Endothelial cell of umbilical vein (primary cell): ENCODE results near the gene PRF1.

Experiments used
- CTCF ChIP-seq, 2 donors: IDR thresholded peaks; 1 replicate in 1 of 2; 2 replicates in 1 of 2; pipeline ENCODE4 v1.5.1; 2011; ENCODE audit warnings: low read length in 2 of 2, mild to moderate bottlenecking in 2 of 2, moderate library complexity in 2 of 2, control low read depth in 1 of 2, inconsistent platforms in 1 of 2, low read depth in 1 of 2; ENCODE audit not compliant: insufficient read depth in 1 of 2; ENCODE audit errors: extremely low read depth in 1 of 2
- GATA2 ChIP-seq: IDR thresholded peaks from 2 replicates; pipeline ENCODE4 v1.7.0; 2011; ENCODE audit warnings: low read depth, mild to moderate bottlenecking, moderate library complexity, mixed read lengths, low read length; ENCODE audit not compliant: insufficient read length, insufficient read depth
- POLR2A ChIP-seq: IDR thresholded peaks from 2 replicates; pipeline ENCODE4 v1.6.1; 2012; ENCODE audit warnings: low read depth, mild to moderate bottlenecking, control low read depth, low read length
- POLR2AphosphoS5 ChIP-seq: IDR thresholded peaks from 2 replicates; pipeline ENCODE4 v1.6.1; 2012; ENCODE audit warnings: low read depth, mild to moderate bottlenecking, control low read depth, low read length, moderate library complexity; ENCODE audit not compliant: insufficient read depth

- no peak for TF ChIP-seq POLR2AphosphoS5
- TF ChIP-seq GATA2, result no peak
- TF ChIP-seq POLR2A, result no peak
- TF ChIP-seq CTCF (IDR thresholded peaks at IDR 0.05; ENCODE audit: extremely low read depth in 1 of 2, insufficient read depth in 1 of 2, low read depth in 1 of 2, low read length in 2 of 2), result no peak
These were observed 884 bp upstream of the PRF1 start for GRCh38 chr10:70603449-70603801.
